Measurements from ENCODE around the gene PMEPA1. TPM values are rescaled to one million over a fixed set of nuclear protein-coding genes. Genes with fewer than 3 reads are reported as not detected.

PMEPA1 gene
- total and polyA plus RNA-seq, 10 of the 15 experiments (the other 5 are each of a cell fraction or from before 2014, with no cell fraction given) = 0.02 to 0.10 (median 0.04) TPM; not detected in 3

- no peaks in the 10 kb centered on the region for H3K79me2 ChIP-seq (ENCODE audit: control insufficient read depth, insufficient read depth, low read length)
- peaks cover 0 to 1% of the 10 kb centered on the region in 2 experiments; a peak in 1 of 4 replicates for H3K27me3 ChIP-seq (replicated peaks in 1 of 2; ENCODE audit: control insufficient read depth in 2 of 2, insufficient read depth in 2 of 2, low read length in 1 of 2)
- ChIA-PET RAD21 (ENCODE audit: unreplicated experiment) (no interaction called here), SMC1A (ENCODE audit: uncharacterized antibody, unreplicated experiment) (no interaction called here), POLR2A (no interaction called here), CTCF (interaction anchor here (1.3 kb wide), 1 partner anchor 10 kb away, joined by 3 read pairs; no protein-coding TSS in a partner anchor)
- no peak for DNase-seq (ENCODE audit: low read depth, low spot score)
- H4K20me1 ChIP-seq (ENCODE audit: control insufficient read depth, insufficient read depth) = no peaks in the 10 kb centered on the region
- no peak for FAIRE-seq
- no peak for TF ChIP-seq KLF5 (IDR thresholded peaks at IDR 0.05; ENCODE audit: partially characterized antibody)
- H3K9me3 ChIP-seq (replicated peaks; ENCODE audit: control insufficient read depth, insufficient read depth, low read length) = no peaks in the 10 kb centered on the region
- ATAC-seq = no peak
- intact Hi-C loops (cut with micrococcal nuclease; ENCODE audit: unreplicated experiment) = no loop called here
- no peak overlapping the region for H3K4me2 ChIP-seq (ENCODE audit: control insufficient read depth, insufficient read depth)
- no TSS peak for BruUV-seq (replicated peaks)
- no peak overlapping the region for H3K27ac ChIP-seq (ENCODE audit: control insufficient read depth, insufficient read depth)
- no peaks in the 10 kb centered on the region for H3K36me3 ChIP-seq (ENCODE audit: control insufficient read depth in 2 of 2, insufficient read depth in 2 of 2, low read length in 1 of 2)
- no peak overlapping the region for H2AFZ ChIP-seq (ENCODE audit: control insufficient read depth, low read depth, low read length)
- H3K4me1 ChIP-seq (ENCODE audit: control insufficient read depth, insufficient read depth, low read length) = no peaks in the 10 kb centered on the region
- no peak overlapping the region for H3K4me3 ChIP-seq
- in situ Hi-C loops (cut with MboI) = no loop called here
- no peak overlapping the region for H3K9ac ChIP-seq (ENCODE audit: control insufficient read depth, insufficient read depth, low read length)
- WGBS (ENCODE audit: insufficient coverage, insufficient replicate concordance, low lambda C conversion rate, missing lambda C conversion rate) = 39% methylated on average over 20 of the region's 21 CpGs
Observed at GRCh38 chr20:57670288-57671071, 39.3 kb downstream of the PMEPA1 start.

DNA sequence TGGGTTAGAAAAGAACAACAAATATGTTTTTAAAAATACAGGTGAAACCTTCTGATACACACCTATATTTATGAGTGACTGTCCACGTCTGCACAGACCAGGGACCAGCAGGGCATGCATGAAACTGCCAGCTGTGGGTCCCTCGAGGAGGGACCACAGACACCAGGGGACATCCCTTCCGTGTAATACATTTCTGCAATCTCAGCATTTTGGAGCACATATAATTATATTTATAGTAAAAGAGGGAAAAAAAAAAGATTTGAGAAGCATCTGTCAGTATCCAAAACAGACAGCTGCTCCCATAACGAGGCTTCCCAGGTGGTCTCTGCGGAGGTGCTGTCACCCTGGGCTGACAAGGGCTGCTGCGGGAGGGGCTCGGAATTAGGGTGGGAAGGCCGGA is 40.2 kb downstream of the PMEPA1 start:
- DNase-seq (ENCODE audit: low read depth, low spot score) (no peak), FAIRE-seq (no peak), ATAC-seq (no peak)
- BruUV-seq (replicated peaks) = no TSS peak
- H3K36me3 ChIP-seq (ENCODE audit: control insufficient read depth in 2 of 2, insufficient read depth in 2 of 2, low read length in 1 of 2) = no peaks in the 10 kb centered on the region
- no peak overlapping the region for H3K9ac ChIP-seq (ENCODE audit: control insufficient read depth, insufficient read depth, low read length)
- SMC1A ChIA-PET (ENCODE audit: uncharacterized antibody, unreplicated experiment) = interaction anchor here (1.3 kb wide), 1 partner anchor 47 kb away, joined by 3 read pairs; no protein-coding TSS in a partner anchor
- H4K20me1 ChIP-seq (ENCODE audit: control insufficient read depth, insufficient read depth) = no peaks in the 10 kb centered on the region
- no peak overlapping the region for H3K4me3 ChIP-seq
- intact Hi-C loops (cut with micrococcal nuclease; ENCODE audit: unreplicated experiment) (no loop called here), in situ Hi-C loops (cut with MboI) (no loop called here)
- no peak overlapping the region for H2AFZ ChIP-seq (ENCODE audit: control insufficient read depth, low read depth, low read length)
- peaks cover 0 to 1% of the 10 kb centered on the region in 2 experiments; a peak in 1 of 4 replicates for H3K27me3 ChIP-seq (replicated peaks in 1 of 2; ENCODE audit: control insufficient read depth in 2 of 2, insufficient read depth in 2 of 2, low read length in 1 of 2)
- no peaks in the 10 kb centered on the region for H3K4me1 ChIP-seq (ENCODE audit: control insufficient read depth, insufficient read depth, low read length)
- 37% methylated on average over 8 of the region's 8 CpGs for WGBS (ENCODE audit: insufficient coverage, insufficient replicate concordance, low lambda C conversion rate, missing lambda C conversion rate)
- no peak overlapping the region for H3K27ac ChIP-seq (ENCODE audit: control insufficient read depth, insufficient read depth)
- POLR2A ChIA-PET = no interaction called here
- CTCF ChIA-PET = interaction anchor here (1.3 kb wide), 1 partner anchor 11 kb away, joined by 3 read pairs; no protein-coding TSS in a partner anchor
- no peaks in the 10 kb centered on the region for H3K79me2 ChIP-seq (ENCODE audit: control insufficient read depth, insufficient read depth, low read length)
- H3K9me3 ChIP-seq (replicated peaks; ENCODE audit: control insufficient read depth, insufficient read depth, low read length) = no peaks in the 10 kb centered on the region
- H3K4me2 ChIP-seq (ENCODE audit: control insufficient read depth, insufficient read depth) = no peak overlapping the region
- RAD21 ChIA-PET (ENCODE audit: unreplicated experiment) = no interaction called here
- no peak for TF ChIP-seq RUNX3 (IDR thresholded peaks at IDR 0.05; ENCODE audit: low read length)
- no peak for TF ChIP-seq CREM (IDR thresholded peaks at IDR 0.05; ENCODE audit: low read depth)
- TF ChIP-seq HCFC1 (IDR thresholded peaks at IDR 0.05; ENCODE audit: low read length) = no peak
- TF ChIP-seq POLR2AphosphoS5 (IDR thresholded peaks at IDR 0.05; ENCODE audit: low read length) = no peak
- TF ChIP-seq KLF5 (IDR thresholded peaks at IDR 0.05; ENCODE audit: partially characterized antibody) = no peak
- TF ChIP-seq KDM1A (IDR thresholded peaks at IDR 0.05; ENCODE audit: borderline replicate concordance) = no peak
- no peak for TF ChIP-seq DPF2 (IDR thresholded peaks at IDR 0.05)
- no peak for TF ChIP-seq WRNIP1 (IDR thresholded peaks at IDR 0.05; ENCODE audit: borderline replicate concordance, low read depth, low read length)
- TF ChIP-seq, protein P1, sequence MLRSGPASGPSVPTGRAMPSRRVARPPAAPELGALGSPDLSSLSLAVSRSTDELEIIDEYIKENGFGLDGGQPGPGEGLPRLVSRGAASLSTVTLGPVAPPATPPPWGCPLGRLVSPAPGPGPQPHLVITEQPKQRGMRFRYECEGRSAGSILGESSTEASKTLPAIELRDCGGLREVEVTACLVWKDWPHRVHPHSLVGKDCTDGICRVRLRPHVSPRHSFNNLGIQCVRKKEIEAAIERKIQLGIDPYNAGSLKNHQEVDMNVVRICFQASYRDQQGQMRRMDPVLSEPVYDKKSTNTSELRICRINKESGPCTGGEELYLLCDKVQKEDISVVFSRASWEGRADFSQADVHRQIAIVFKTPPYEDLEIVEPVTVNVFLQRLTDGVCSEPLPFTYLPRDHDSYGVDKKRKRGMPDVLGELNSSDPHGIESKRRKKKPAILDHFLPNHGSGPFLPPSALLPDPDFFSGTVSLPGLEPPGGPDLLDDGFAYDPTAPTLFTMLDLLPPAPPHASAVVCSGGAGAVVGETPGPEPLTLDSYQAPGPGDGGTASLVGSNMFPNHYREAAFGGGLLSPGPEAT (IDR thresholded peaks at IDR 0.05; ENCODE audit: low read depth) = no peak
- TF ChIP-seq ZNF687 (IDR thresholded peaks at IDR 0.05) = no peak
- TF ChIP-seq RELA (IDR thresholded peaks at IDR 0.05; ENCODE audit: borderline replicate concordance, partially characterized antibody) = no peak
